IMR-90 (cell line): Measurements from ENCODE around the gene DEGS2. TPM values are rescaled to one million over a fixed set of nuclear protein-coding genes. Genes with fewer than 3 reads are reported as not detected.

Experiments
- ATAC-seq: fragments of 200-7000 bp; cut with Tn5 transposase; 2 replicates; pipeline ENCODE4 v1.9.1; 2020; ENCODE audit warnings: low read depth, mild to moderate bottlenecking, moderate library complexity
- BruUV-seq: library from RNA; stranded (reverse); fragments of 400-500 nt; replicated peaks from 2 replicates; lab custom pipeline; 2021; lab: Mats Ljungman, UMichigan
- CTCF ChIA-PET: fragments of 300-600 bp; formaldehyde crosslinking; extraction: SDS; loops from one replicate; lab custom pipeline; 2021; ENCODE audit warnings: antibody characterized with exemption; lab: Yijun Ruan, JAX
- POLR2A ChIA-PET: fragments of 300-600 bp; sonication (Branson Sonifier 250); formaldehyde crosslinking; loops from one replicate; lab custom pipeline; 2022; ENCODE audit warnings: antibody characterized with exemption; ENCODE audit not compliant: unreplicated experiment; lab: Charles Lee
- DNase-seq: peaks from one replicate; pipeline ENCODE4 v3.0.0; 2013
- H2AFZ ChIP-seq: replicated peaks from 2 replicates; pipeline ENCODE3; 2013; ENCODE audit warnings: low read length, mild to moderate bottlenecking; ENCODE audit not compliant: poor library complexity
- H2AK5ac ChIP-seq: 2 replicates; pipeline ENCODE4 v1.6.1; 2013; ENCODE audit warnings: low read depth, low read length, inconsistent platforms
- H2AK9ac ChIP-seq: replicated peaks from 2 replicates; pipeline ENCODE3; 2013; ENCODE audit warnings: mild to moderate bottlenecking, low read depth, low read length, moderate library complexity; ENCODE audit not compliant: poor library complexity
- H2BK120ac ChIP-seq: 2 replicates; pipeline ENCODE4 v1.6.1; 2013; ENCODE audit warnings: low read depth, low read length, inconsistent platforms
- H2BK15ac ChIP-seq: 3 replicates; pipeline ENCODE4 v1.6.1; 2013; ENCODE audit warnings: low read depth, low read length, inconsistent platforms
- H2BK20ac ChIP-seq: 2 replicates; pipeline ENCODE4 v1.6.1; 2013; ENCODE audit warnings: low read depth, mild to moderate bottlenecking, inconsistent platforms, low read length, moderate library complexity
- H2BK5ac ChIP-seq: 2 replicates; pipeline ENCODE4 v1.6.1; 2013; ENCODE audit warnings: mild to moderate bottlenecking, low read depth, low read length, inconsistent platforms; ENCODE audit not compliant: poor library complexity, severe bottlenecking
- H3K14ac ChIP-seq: replicated peaks from 2 replicates; pipeline ENCODE4 v1.6.1; 2013; ENCODE audit warnings: low read depth, low read length, inconsistent platforms
- H3K18ac ChIP-seq: 2 replicates; pipeline ENCODE4 v1.6.1; 2013; ENCODE audit warnings: low read depth, low read length, control low read depth
- H3K23ac ChIP-seq: 2 replicates; pipeline ENCODE4 v1.6.1; 2013; ENCODE audit warnings: low read depth, low read length, inconsistent platforms
- H3K27ac ChIP-seq: 2 replicates; pipeline ENCODE4 v1.5.1; 2013; ENCODE audit warnings: mild to moderate bottlenecking, control low read depth, low read length; ENCODE audit not compliant: insufficient read depth
- H3K27me3 ChIP-seq: 2 replicates; pipeline ENCODE4 v1.6.1; 2013; ENCODE audit warnings: low read length; ENCODE audit not compliant: control insufficient read depth, insufficient read depth
- H3K36me3 ChIP-seq: 2 replicates; pipeline ENCODE4 v1.6.1; 2013; ENCODE audit warnings: low read length, mixed read lengths; ENCODE audit not compliant: control insufficient read depth, insufficient read depth
- H3K4ac ChIP-seq: 2 replicates; pipeline ENCODE4 v1.6.1; 2013; ENCODE audit warnings: low read depth, low read length, inconsistent platforms
- H3K4me1 ChIP-seq: 2 replicates; pipeline ENCODE4 v1.6.1; 2013; ENCODE audit warnings: low read length, mixed read lengths; ENCODE audit not compliant: control insufficient read depth, insufficient read depth
- H3K4me2 ChIP-seq: 2 replicates; pipeline ENCODE4 v1.6.1; 2013; ENCODE audit warnings: low read depth, mild to moderate bottlenecking, control low read depth, low read length, moderate library complexity
- H3K4me3 ChIP-seq: 2 replicates; pipeline ENCODE4 v1.5.1; 2013; ENCODE audit warnings: low read depth, mild to moderate bottlenecking, control low read depth, low read length, moderate library complexity; ENCODE audit not compliant: insufficient read depth
- H3K56ac ChIP-seq: 2 replicates; pipeline ENCODE4 v1.6.1; 2013; ENCODE audit warnings: low read length, inconsistent platforms; ENCODE audit not compliant: insufficient read depth; ENCODE audit errors: extremely low read depth
- H3K79me1 ChIP-seq, 2 experiments: 2 replicates each; pipeline ENCODE4 v1.6.1; 2013; ENCODE audit warnings: low read length in 2 of 2, inconsistent platforms in 1 of 2, low read depth in 1 of 2
- H3K9ac ChIP-seq: 2 replicates; pipeline ENCODE4 v1.6.1; 2013; ENCODE audit warnings: low read depth, low read length, control low read depth
- H3K9me1 ChIP-seq: 2 replicates; pipeline ENCODE4 v1.6.1; 2013; ENCODE audit warnings: low read length, inconsistent platforms; ENCODE audit not compliant: insufficient read depth
- H3K9me3 ChIP-seq: 2 replicates; pipeline ENCODE4 v1.6.1; 2013; ENCODE audit warnings: low read length; ENCODE audit not compliant: control insufficient read depth, insufficient read depth
- H4K20me1 ChIP-seq: 2 replicates; pipeline ENCODE4 v1.6.1; 2013; ENCODE audit warnings: low read length, inconsistent platforms; ENCODE audit not compliant: insufficient read depth
- H4K5ac ChIP-seq: 2 replicates; pipeline ENCODE4 v1.6.1; 2013; ENCODE audit warnings: mild to moderate bottlenecking, low read depth, low read length, control low read depth
- H4K8ac ChIP-seq, 2 experiments: 2 replicates each; pipeline ENCODE4 v1.6.1; 2013; ENCODE audit warnings: low read depth in 2 of 2, low read length in 2 of 2, control low read depth in 1 of 2, inconsistent platforms in 1 of 2
- H4K91ac ChIP-seq: 2 replicates; pipeline ENCODE4 v1.6.1; 2013; ENCODE audit warnings: low read depth, low read length, inconsistent platforms; ENCODE audit not compliant: insufficient read depth
- CTCF ChIP-seq: conservative IDR thresholded peaks from 2 replicates; pipeline ENCODE4 v1.5.1; 2012; ENCODE audit warnings: mild to moderate bottlenecking, low read depth, low read length, improper control_type of control experiment
- SMC3 ChIP-seq: fragments of 150-350 bp; IDR thresholded peaks from 2 replicates; pipeline ENCODE4 v1.6.1; 2016; ENCODE audit warnings: low read depth, mild to moderate bottlenecking, antibody characterized with exemption, low read length, moderate library complexity
- WGBS, 2 experiments: methylation state at CpG; one replicate each; pipeline versions ENCODE4 v1.1.5 to v1.1.7; 2013; ENCODE audit warnings: missing lambda C conversion rate in 2 of 2; ENCODE audit not compliant: insufficient read length in 1 of 2; ENCODE audit errors: extremely low coverage in 2 of 2; 5-methylcytosine and 5-hydroxymethylcytosine counted together
- dilution Hi-C: fragments of 300-500 bp; cut with HindIII; formaldehyde crosslinking; loops from one replicate; pipeline ENCODE4 v1.14.3; 2018; ENCODE audit warnings: low sequenced_read_pairs; ENCODE audit not compliant: unreplicated experiment
- in situ Hi-C: fragments of 300-500 bp; cut with MboI; formaldehyde crosslinking; loops from 3 replicates; pipeline ENCODE4 v1.14.3; 2019; ENCODE audit warnings: low sequenced_read_pairs, inconsistent platforms, mixed read lengths
- intact Hi-C: fragments of 100-400 bp; cut with micrococcal nuclease; formaldehyde crosslinking; loops from 2 replicates; pipeline ENCODE4 v1.10.0; 2022
- polyA plus RNA-seq, 3 experiments: library from polyadenylated mRNA; depleted of rRNA; stranded (reverse); fragments of >200 nt; gene quantifications; 2 replicates each; pipeline ENCODE4 v1.2.3, GENCODE V29; 2012; ENCODE audit warnings: low replicate concordance in 1 of 3
- total RNA-seq: library from RNA; depleted of rRNA; stranded (reverse); fragments of >200 nt; gene quantifications from 2 replicates; pipeline ENCODE4 v1.2.3, GENCODE V29; 2012

DEGS2 gene
- total and polyA plus RNA-seq, 2 of the 4 experiments (the other 2 are of a cell fraction): not detected

GRCh38 chr14:100146531-100147091, 12.8 kb downstream of the DEGS2 start:
- Histone ChIP-seq H4K5ac (no peak overlapping the region), H3K9me3 (no peaks in the 10 kb centered on the region), H2AK9ac (no peak overlapping the region), H3K18ac (no peak overlapping the region), H3K9ac (no peak overlapping the region), H3K36me3 (peaks cover 4% of the 10 kb centered on the region; the same call in 1 of the 2 replicates), H3K4me2 (no peak overlapping the region), H3K4me1 (no peaks in the 10 kb centered on the region), H3K27me3 (no peaks in the 10 kb centered on the region; the same call in 1 of the 2 replicates), H4K20me1 (no peaks in the 10 kb centered on the region), H3K14ac (no peak overlapping the region), H4K8ac (no peak overlapping the region), H2AK5ac (no peak overlapping the region), H3K4ac (no peak overlapping the region), H3K9me1 (no peaks in the 10 kb centered on the region), H3K23ac (no peak overlapping the region), H4K91ac (no peak overlapping the region), H2BK120ac (no peak overlapping the region), H2BK5ac (no peak overlapping the region), H3K4me3 (no peak overlapping the region), H2BK15ac (no peak overlapping the region), H3K79me1 (no peaks in the 10 kb centered on the region), H3K27ac (no peak overlapping the region), H3K56ac (no peak overlapping the region), H2AFZ (no peak overlapping the region), H2BK20ac (no peak overlapping the region)
- BruUV-seq: no TSS peak
- ATAC-seq: no peak
- whole genome bisulfite sequencing, 2 experiments: 83% methylated on average over 26 of the region's 29 CpGs; no CpG with 5 or more reads in 1 of the 2 experiments
- dilution Hi-C loops: no loop called here
- intact Hi-C loops: no loop called here
- TF ChIP-seq SMC3: no peak
- TF ChIP-seq CTCF: 0 out of 2 replicates have a peak, but pooled peaks have one; percentile 10
- no peak for DNase-seq
- CTCF ChIA-PET: no interaction called here
- POLR2A ChIA-PET: no interaction called here
- in situ Hi-C loops: no loop called here
